Ovary (tissue), 9 donors: ENCODE measurements around the gene NXT1. TPM values are rescaled to one million over a fixed set of nuclear protein-coding genes. Genes with fewer than 3 reads are reported as not detected.

Experiments
- DNase-seq, 5 donors: peaks; one replicate each; pipeline ENCODE4 v3.0.0-alpha.2; 2019 to 2020
- H3K27ac ChIP-seq, 2 donors: fragments of 200-600 bp; one replicate each; pipeline versions ENCODE4 v1.5.1 to v1.8.0; 2019 to 2022
- H3K27me3 ChIP-seq: fragments of 200-600 bp; one replicate; pipeline ENCODE4 v1.8.0; 2022
- H3K36me3 ChIP-seq: fragments of 200-600 bp; sonication (generic); one replicate; pipeline ENCODE4 v1.5.1; 2019
- H3K4me1 ChIP-seq: one replicate; pipeline ENCODE4 v1.8.1; 2013; ENCODE audit warnings: mild to moderate bottlenecking, moderate library complexity; ENCODE audit not compliant: insufficient read depth
- H3K4me3 ChIP-seq: fragments of 200-600 bp; sonication (generic); one replicate; pipeline ENCODE4 v1.5.1; 2017
- H3K9me3 ChIP-seq, 2 donors: fragments of 200-600 bp in 1 of 2; sonication (generic) in 1 of 2; one replicate each; pipeline versions ENCODE4 v1.5.1 to v1.8.1; 2013 to 2019; ENCODE audit warnings: mild to moderate bottlenecking in 1 of 2, moderate library complexity in 1 of 2
- CTCF ChIP-seq, 3 donors: fragments of 450-650 bp in 2 of 3; fragments of 200-600 bp in 1 of 3; IDR thresholded peaks; one replicate each; pipeline versions ENCODE4 v1.5.1 to v1.8.0; 2016 to 2022; ENCODE audit warnings: antibody characterized with exemption in 3 of 3, mild to moderate bottlenecking in 1 of 3
- EP300 ChIP-seq: sonication (generic); formaldehyde crosslinking; IDR thresholded peaks from one replicate; pipeline ENCODE4 v1.6.1; 2017; ENCODE audit warnings: antibody characterized with exemption
- POLR2A ChIP-seq: fragments of 450-650 bp; IDR thresholded peaks from one replicate; pipeline ENCODE4 v1.6.1; 2017; ENCODE audit warnings: antibody characterized with exemption, mild to moderate bottlenecking, moderate library complexity
- WGBS, 3 donors: extraction: QIAGEN DNeasy Blood & Tissue Kit in 1 of 3; methylation state at CpG; one replicate each; pipeline versions ENCODE4 v1.1.5 to v1.1.7; 2013 to 2017; 5-methylcytosine and 5-hydroxymethylcytosine counted together
- intact Hi-C, 4 donors: fragments of 100-400 bp; cut with DNase I; formaldehyde crosslinking; loops; one replicate each; pipeline versions ENCODE4 v1.11.0 to v1.15.1; 2022 to 2023
- polyA plus RNA-seq, 2 donors: library from polyadenylated mRNA; stranded (reverse); fragments of 200-250 nt in 1 of 2; fragments of 350-450 nt in 1 of 2; fragmentation: Illumina TruSeq in 1 of 2; extraction: RNeasy Lipid Tissue Mini Kit (QIAGEN cat#74804) in 1 of 2; gene quantifications; one replicate each; pipeline ENCODE4 v1.2.3, GENCODE V29; 2013 to 2014
- total RNA-seq, 7 donors: library from RNA; depleted of rRNA in 2 of 7; stranded (reverse); fragments of >200 nt in 2 of 7; fragmentation: NEBNext Ultra II Directional in 3 of 7; extraction: Animal tissue kit (Norgen Biotek cat#: 25700) in 3 of 7; gene quantifications; one replicate each; pipeline versions ENCODE4 v1.1.0 to v1.2.4, GENCODE V29; 2016 to 2023
- donor health status: DM: no; HTN: no; CAD: no; lungs with moderate emphysema.
- donor health status: DM: no; HTN: no; CAD: no.
- donor health status: Bipolar disorder and iron deficiency.
- donor health status: DM: yes; HTN: yes; CAD: no.
- donor health status: DM: no; HTN: no; CAD: no.
- donor health status: DM: yes; HTN: yes; CAD: no.

Gene NXT1
- total and polyA plus RNA-seq, 9 donors: 19.2 to 44.6 (median 28.3) TPM

DNA sequence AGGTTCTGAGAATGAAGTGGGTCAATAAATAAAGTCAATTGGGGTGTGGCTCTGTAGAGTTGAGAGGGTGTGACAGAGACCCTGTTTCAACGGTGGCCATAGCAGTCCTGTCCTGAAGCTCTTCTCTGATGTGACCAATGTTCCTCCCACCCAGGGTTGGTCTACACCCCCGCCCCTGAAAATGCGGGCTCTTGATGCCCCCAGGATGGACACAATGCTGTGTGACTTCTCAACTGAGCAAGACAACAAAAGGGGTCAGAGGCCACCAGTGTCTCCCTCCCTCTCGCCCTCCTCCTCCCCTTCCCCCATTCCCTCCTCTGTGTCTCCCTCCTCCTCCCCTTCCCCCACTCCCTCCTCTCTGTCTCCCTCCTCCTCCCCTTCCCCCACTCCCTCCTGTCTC is 41.7 kb upstream of the NXT1 start:
- Histone ChIP-seq H3K4me1 (no peaks in the 10 kb centered on the region), H3K36me3 (no peaks in the 10 kb centered on the region), H3K27ac (no peak overlapping the region), H3K9me3 (no peaks in the 10 kb centered on the region), H3K27me3 (no peaks in the 10 kb centered on the region), H3K4me3 (no peak overlapping the region)
- no peak for DNase-seq
- TF ChIP-seq CTCF (IDR thresholded peaks at IDR 0.05) (no peak), POLR2A (no peak), EP300 (no peak)
- intact Hi-C loops: no loop called here
- 73 to 81% (median 77%) methylated on average over 4 of the region's 4 CpGs for WGBS, 3 donors

DNA sequence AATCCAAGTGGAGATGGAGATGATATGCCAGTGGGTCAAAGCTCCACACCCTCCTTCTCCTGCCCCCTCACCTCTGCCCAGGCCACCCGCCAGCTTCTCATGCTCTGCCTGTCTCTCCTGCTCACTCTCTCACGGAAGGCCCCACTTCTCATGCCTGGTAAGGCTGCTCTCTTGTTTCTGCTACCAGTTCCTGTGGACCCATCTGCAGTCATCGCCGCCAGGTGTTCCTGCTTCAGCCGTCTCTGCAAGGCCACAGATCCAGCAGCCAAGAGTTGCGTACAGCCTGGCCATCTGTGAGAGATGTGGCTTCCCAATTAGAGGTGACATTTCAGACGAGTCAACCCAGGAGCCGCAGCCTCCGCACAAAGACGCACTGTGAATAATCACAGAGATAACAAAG is 40.8 kb upstream of the NXT1 start:
- TF ChIP-seq CTCF (IDR thresholded peaks at IDR 0.05): no peak
- TF ChIP-seq EP300: no peak
- no peak for TF ChIP-seq POLR2A
- Histone ChIP-seq H3K9me3 (no peaks in the 10 kb centered on the region), H3K27ac (no peak overlapping the region), H3K4me1 (no peaks in the 10 kb centered on the region), H3K4me3 (no peak overlapping the region), H3K27me3 (no peaks in the 10 kb centered on the region), H3K36me3 (no peaks in the 10 kb centered on the region)
- intact Hi-C loops: no loop called here
- DNase-seq: no peak
- whole genome bisulfite sequencing, 3 donors: 64 to 74% (median 72%) methylated on average over 10 of the region's 10 CpGs

DNA sequence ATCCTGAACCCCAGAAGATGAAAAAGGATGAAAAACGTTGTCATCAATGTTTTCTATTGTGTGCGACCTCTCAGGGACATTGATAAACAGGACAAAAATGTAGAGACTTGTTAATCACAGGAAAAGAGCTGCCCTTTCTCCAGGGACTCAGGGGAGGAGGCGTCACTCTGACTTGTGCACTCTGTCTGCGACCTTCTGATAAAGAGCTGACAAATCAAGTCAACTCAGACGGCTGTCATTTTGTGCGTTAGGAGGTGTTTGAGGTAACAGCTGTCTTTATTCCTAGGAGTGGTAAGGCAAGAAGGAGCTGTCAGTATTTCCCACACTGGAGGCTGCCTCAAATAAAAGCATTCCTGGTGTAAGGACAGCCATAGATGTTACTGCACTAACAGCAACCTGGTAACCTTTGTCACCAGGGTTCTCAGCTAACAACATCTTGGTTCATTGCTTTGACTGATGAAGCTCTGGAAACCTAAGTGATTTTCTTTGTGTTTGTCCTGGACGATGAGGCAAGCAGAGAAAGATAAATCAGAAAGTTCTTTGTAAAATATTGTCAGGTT is 38.6 kb upstream of the NXT1 start:
- Histone ChIP-seq H3K36me3 (no peaks in the 10 kb centered on the region), H3K9me3 (no peaks in the 10 kb centered on the region), H3K27ac (no peak overlapping the region), H3K4me3 (no peak overlapping the region), H3K4me1 (no peaks in the 10 kb centered on the region), H3K27me3 (no peaks in the 10 kb centered on the region)
- 36 to 62% (median 43%) methylated on average over 7 of the region's 7 CpGs for WGBS, 3 donors
- intact Hi-C loops: no loop called here
- no peak for TF ChIP-seq EP300
- DNase-seq: no peak

DNA sequence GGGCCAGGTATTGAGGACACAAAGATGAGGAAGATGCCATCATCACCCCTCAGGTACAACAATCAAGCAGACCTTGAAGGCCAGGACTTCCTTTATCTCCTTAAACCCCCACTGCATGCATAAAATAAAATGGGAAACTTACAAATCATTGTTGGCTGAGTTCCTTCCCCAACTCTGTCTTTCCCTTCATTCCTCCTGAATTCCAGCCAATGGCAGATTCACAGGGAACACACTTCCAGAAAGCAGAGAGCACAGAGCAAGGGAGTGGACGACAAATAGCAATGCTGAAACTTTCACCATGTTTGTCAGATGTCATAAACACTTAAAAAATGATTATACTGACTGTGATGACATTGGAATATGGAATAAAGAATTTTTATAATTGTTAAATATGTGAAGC is 37.3 kb upstream of the NXT1 start:
- Histone ChIP-seq H3K27ac (no peak overlapping the region), H3K4me1 (no peaks in the 10 kb centered on the region), H3K4me3 (no peak overlapping the region), H3K27me3 (no peaks in the 10 kb centered on the region), H3K9me3 (no peaks in the 10 kb centered on the region), H3K36me3 (no peaks in the 10 kb centered on the region)
- whole genome bisulfite sequencing, 3 donors: 32 to 47% (median 36%) methylated on average over 1 of the region's 1 CpG
- DNase-seq: no peak
- intact Hi-C loops: no loop called here
- TF ChIP-seq CTCF (IDR thresholded peaks at IDR 0.05): no peak
- no peak for TF ChIP-seq POLR2A
- TF ChIP-seq EP300: no peak

GRCh38 chr20:23314699-23315098 is 35.9 kb upstream of the NXT1 start:
- 69 to 89% (median 88%) methylated on average over 5 of the region's 5 CpGs for WGBS, 3 donors
- TF ChIP-seq POLR2A (no peak), EP300 (no peak), CTCF (IDR thresholded peaks at IDR 0.05) (no peak)

More at GRCh38 chr20:23314699-23315098, 35.9 kb upstream of the NXT1 start:
- intact Hi-C loops: no loop called here
- Histone ChIP-seq H3K4me3 (no peak overlapping the region), H3K27ac (no peak overlapping the region), H3K36me3 (no peaks in the 10 kb centered on the region), H3K9me3 (no peaks in the 10 kb centered on the region), H3K27me3 (no peaks in the 10 kb centered on the region), H3K4me1 (no peaks in the 10 kb centered on the region)
- no peak for DNase-seq
